Tibial nerve (tissue), 4 donors: ENCODE results near the gene GAA. TPM values are rescaled to one million over a fixed set of nuclear protein-coding genes. Genes with fewer than 3 reads are reported as not detected.

Experiments used
- DNase-seq, 2 donors: peaks; one replicate each; pipeline ENCODE4 v3.0.0-alpha.2; 2019; ENCODE audit warnings: low spot score in 2 of 2
- H3K27ac ChIP-seq, 4 donors: fragments of 200-600 bp; sonication (generic) in 3 of 4; one replicate each; pipeline ENCODE4 v1.5.1; 2017 to 2019; ENCODE audit warnings: mild to moderate bottlenecking in 1 of 4
- H3K27me3 ChIP-seq, 2 donors: fragments of 200-600 bp; sonication (generic) in 1 of 2; one replicate each; pipeline versions ENCODE4 v1.5.1 to v1.6.0; 2017 to 2019
- H3K36me3 ChIP-seq, 3 donors: fragments of 200-600 bp; sonication (generic); one replicate each; pipeline ENCODE4 v1.5.1; 2018 to 2019
- H3K4me1 ChIP-seq, 4 donors: fragments of 200-600 bp; sonication (generic) in 3 of 4; one replicate each; pipeline ENCODE4 v1.5.1; 2017 to 2019
- H3K4me3 ChIP-seq, 4 donors: fragments of 200-600 bp; sonication (generic) in 3 of 4; one replicate each; pipeline ENCODE4 v1.5.1; 2017 to 2019; ENCODE audit warnings: mild to moderate bottlenecking in 1 of 4, moderate library complexity in 1 of 4
- H3K9me3 ChIP-seq, 4 donors: fragments of 200-600 bp; sonication (generic) in 3 of 4; one replicate each; pipeline ENCODE4 v1.5.1; 2017 to 2019
- EP300 ChIP-seq, 2 donors: sonication (generic); formaldehyde crosslinking; IDR thresholded peaks; one replicate each; pipeline ENCODE4 v1.6.1; 2017; ENCODE audit warnings: antibody characterized with exemption in 2 of 2, mild to moderate bottlenecking in 1 of 2
- POLR2A ChIP-seq, 2 donors: fragments of 450-650 bp; IDR thresholded peaks; one replicate each; pipeline ENCODE4 v1.6.1; 2017; ENCODE audit warnings: antibody characterized with exemption in 2 of 2, mild to moderate bottlenecking in 2 of 2, moderate library complexity in 2 of 2
- WGBS, 2 donors: methylation state at CpG; one replicate each; pipeline ENCODE4 v1.1.5; 2018; 5-methylcytosine and 5-hydroxymethylcytosine counted together
- total RNA-seq, 4 donors: library from RNA; depleted of rRNA; stranded (reverse); fragments of >200 nt; gene quantifications; one replicate each; pipeline ENCODE4 v1.1.0, GENCODE V29; 2016
- TF ChIP-seq, protein P1 (sequence below), 5 experiments: fragments of 200-600 bp in 3 of 5; fragments of 450-650 bp in 2 of 5; sonication (generic) in 3 of 5; IDR thresholded peaks; one replicate each; pipeline ENCODE4 v1.5.1; 2016 to 2019; ENCODE audit warnings: antibody characterized with exemption in 5 of 5, mild to moderate bottlenecking in 3 of 5, moderate library complexity in 2 of 5

Gene GAA
- total RNA-seq, 4 donors from 2014 or later, result 52.7 to 81.9 (median 67.8) TPM

DNA sequence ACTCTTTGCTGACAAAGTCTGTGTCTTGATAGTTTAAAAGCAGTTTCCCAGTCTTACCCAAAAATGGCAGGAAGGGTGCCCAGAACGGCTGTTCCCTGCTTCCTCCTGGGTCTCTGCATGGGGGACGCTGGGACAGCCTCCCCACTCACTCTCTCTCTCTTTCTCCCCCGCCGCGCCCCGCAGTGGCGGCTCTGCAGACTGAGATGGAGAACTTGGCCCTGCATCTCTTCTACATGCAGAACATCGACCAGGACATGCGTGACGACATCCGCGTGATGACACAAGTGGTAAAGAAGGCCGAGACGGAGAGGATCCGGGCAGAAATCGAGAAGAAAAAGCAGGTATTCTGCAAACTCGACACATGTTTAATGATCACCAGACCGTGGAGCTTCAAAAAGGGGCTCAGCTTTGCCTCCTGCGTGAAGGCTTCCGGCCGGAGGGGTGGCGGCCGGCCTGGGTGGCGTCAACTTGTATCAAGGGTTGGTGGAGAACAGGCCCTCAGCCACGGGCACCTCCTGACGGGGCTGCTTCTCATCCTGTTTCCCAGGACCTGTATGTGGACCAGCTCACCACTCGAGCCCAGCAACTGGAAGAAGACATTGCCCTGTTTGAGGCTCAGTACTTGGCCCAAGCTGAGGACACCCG, 42.9 kb upstream of the GAA start:
- WGBS, 2 donors, result 92 to 96% methylated on average over 27 to 28 of the region's 28 CpGs
- Histone ChIP-seq H3K4me1 (peaks cover 0 to 15% (median 11%) of the 10 kb centered on the region in 4 donors), H3K9me3 (no peaks in the 10 kb centered on the region), H3K36me3 (peaks cover 0 to 18% (median 0%) of the 10 kb centered on the region in 3 donors), H3K4me3 (no peak overlapping the region), H3K27me3 (no peaks in the 10 kb centered on the region), H3K27ac (no peak overlapping the region)
- no peak for DNase-seq
- TF ChIP-seq POLR2A (IDR thresholded peaks at IDR 0.05) (no peak), EP300 (IDR thresholded peaks at IDR 0.05) (no peak)
- TF ChIP-seq, protein P1, sequence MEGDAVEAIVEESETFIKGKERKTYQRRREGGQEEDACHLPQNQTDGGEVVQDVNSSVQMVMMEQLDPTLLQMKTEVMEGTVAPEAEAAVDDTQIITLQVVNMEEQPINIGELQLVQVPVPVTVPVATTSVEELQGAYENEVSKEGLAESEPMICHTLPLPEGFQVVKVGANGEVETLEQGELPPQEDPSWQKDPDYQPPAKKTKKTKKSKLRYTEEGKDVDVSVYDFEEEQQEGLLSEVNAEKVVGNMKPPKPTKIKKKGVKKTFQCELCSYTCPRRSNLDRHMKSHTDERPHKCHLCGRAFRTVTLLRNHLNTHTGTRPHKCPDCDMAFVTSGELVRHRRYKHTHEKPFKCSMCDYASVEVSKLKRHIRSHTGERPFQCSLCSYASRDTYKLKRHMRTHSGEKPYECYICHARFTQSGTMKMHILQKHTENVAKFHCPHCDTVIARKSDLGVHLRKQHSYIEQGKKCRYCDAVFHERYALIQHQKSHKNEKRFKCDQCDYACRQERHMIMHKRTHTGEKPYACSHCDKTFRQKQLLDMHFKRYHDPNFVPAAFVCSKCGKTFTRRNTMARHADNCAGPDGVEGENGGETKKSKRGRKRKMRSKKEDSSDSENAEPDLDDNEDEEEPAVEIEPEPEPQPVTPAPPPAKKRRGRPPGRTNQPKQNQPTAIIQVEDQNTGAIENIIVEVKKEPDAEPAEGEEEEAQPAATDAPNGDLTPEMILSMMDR (IDR thresholded peaks at IDR 0.05), result no peak

DNA sequence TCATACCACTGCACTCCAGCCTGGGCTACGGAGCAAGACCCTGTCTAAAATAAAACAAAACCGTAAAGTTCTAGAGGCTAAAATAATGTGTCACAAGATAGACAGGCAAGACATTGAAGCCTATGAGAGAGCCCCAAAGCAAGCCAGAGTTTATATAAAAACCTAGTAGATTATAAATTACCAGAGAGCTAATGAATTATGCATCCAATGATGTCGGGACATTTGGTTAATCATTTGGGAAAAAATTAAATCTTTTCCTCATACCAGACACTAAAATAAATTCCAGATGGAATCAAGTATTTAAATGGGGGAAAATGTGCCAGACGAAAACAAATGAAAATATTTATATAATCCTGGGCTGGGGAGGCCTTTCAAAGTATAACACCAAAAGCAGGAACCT, 40.7 kb upstream of the GAA start:
- H3K9me3 ChIP-seq, result no peaks in the 10 kb centered on the region
- no peaks in the 10 kb centered on the region for H3K27me3 ChIP-seq
- no peak overlapping the region for H3K27ac ChIP-seq
- DNase-seq, result no peak
- 45 to 58% methylated on average over 4 of the region's 4 CpGs for WGBS, 2 donors
- no peak overlapping the region for H3K4me3 ChIP-seq
- peaks cover 0 to 18% (median 0%) of the 10 kb centered on the region in 3 donors for H3K36me3 ChIP-seq
- TF ChIP-seq, protein P1 (IDR thresholded peaks at IDR 0.05), result no peak
- no peak for TF ChIP-seq EP300 (IDR thresholded peaks at IDR 0.05)
- no peak for TF ChIP-seq POLR2A (IDR thresholded peaks at IDR 0.05)
- H3K4me1 ChIP-seq, result peaks cover 0 to 20% (median 6%) of the 10 kb centered on the region in 4 donors

DNA sequence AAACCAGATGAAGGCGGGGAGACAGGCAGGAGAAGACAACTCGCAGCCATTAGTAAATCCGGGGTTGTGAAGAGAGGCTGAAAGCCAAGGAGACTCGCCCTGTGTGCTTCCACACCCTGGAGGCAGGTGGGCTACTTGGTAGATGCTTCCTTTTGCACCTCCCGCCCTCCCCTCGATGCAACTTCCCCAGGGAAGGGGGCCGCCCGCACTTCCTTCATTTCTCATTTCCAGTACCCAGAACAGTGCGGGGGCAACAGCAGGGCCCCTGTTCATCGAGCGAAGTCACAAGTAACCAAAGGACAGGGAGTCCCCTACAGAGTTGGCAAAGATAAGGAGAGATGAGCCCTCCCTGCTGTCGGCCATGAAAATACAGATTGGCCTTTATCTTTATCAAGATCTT, 40.0 kb upstream of the GAA start:
- Histone ChIP-seq H3K27ac (no peak overlapping the region), H3K36me3 (peaks cover 0 to 18% (median 0%) of the 10 kb centered on the region in 3 donors), H3K27me3 (no peaks in the 10 kb centered on the region), H3K4me3 (no peak overlapping the region), H3K4me1 (peaks cover 0 to 24% (median 6%) of the 10 kb centered on the region in 4 donors), H3K9me3 (no peaks in the 10 kb centered on the region)
- no peak for DNase-seq
- TF ChIP-seq EP300 (IDR thresholded peaks at IDR 0.05) (no peak), POLR2A (IDR thresholded peaks at IDR 0.05) (no peak)
- TF ChIP-seq, protein P1 (IDR thresholded peaks at IDR 0.05), result no peak
- WGBS, 2 donors, result 86 to 87% methylated on average over 12 of the region's 12 CpGs

DNA sequence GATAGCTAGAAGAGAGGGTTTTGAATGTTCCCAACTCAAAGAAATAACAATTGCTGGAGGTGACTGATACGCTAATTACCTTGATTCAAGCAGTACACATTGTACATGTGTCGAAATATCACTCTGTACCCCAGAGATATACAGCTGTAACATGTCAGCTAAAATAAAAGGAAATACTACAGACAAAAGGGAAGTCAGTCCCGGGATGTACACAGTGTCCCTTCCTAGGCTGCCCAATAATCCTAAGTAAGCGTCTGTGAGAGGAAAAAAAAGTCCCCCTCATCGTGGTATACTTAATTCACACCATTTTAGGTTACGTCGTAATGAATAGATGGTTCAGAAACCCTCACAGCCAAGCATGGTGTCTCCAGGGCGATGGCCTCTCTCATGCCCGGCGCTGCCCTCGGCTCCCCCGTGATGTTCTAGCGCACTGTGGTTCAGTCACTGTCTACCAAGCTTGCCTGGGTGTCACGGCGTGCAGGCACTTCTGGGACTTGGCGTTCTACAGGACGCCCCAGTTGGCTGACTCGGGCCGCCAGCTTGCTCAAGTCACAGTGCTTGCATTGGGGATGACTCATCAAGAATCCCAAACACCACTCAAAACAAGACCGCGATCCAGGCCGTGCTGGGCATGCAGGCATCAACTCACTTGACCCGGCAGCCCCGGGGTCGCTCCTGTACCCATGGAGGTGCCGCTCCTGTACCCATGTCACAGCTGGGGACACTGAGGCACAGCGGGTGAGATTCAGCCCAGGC, 37.4 kb upstream of the GAA start:
- Histone ChIP-seq H3K4me3 (no peak overlapping the region), H3K27ac (peak overlapping the region in 3 of 4 donors; percentile 65 to 69 (median 66)), H3K36me3 (peaks cover 0 to 2% (median 0%) of the 10 kb centered on the region in 3 donors), H3K9me3 (no peaks in the 10 kb centered on the region), H3K27me3 (no peaks in the 10 kb centered on the region), H3K4me1 (peaks cover 0 to 35% (median 11%) of the 10 kb centered on the region in 4 donors)
- no peak for DNase-seq
- TF ChIP-seq POLR2A (IDR thresholded peaks at IDR 0.05) (no peak), EP300 (IDR thresholded peaks at IDR 0.05) (peak in 1 of 2 donors; percentile 72)
- WGBS, 2 donors, result 83 to 85% methylated on average over 26 to 27 of the region's 27 CpGs

DNA sequence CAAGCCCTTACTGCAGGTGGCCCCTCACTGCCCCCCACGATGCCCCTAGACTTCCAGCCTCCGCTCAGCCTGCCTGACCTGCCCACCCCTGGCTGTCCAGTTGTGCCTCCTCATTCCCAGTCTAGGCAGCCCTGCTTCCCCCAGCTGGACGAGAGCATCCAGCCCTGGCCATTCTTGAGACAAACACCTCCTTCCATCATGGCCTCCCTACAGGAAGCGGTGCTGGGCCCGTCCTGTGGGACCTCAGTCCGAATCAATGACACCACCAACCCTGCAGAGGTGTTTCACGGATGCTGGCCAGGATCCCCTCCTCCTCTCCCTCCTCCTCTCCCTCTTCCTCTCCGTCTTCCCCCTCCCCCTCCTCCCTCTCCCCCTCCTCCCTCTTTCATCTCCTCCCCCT, 36.7 kb upstream of the GAA start:
- no peaks in the 10 kb centered on the region for H3K36me3 ChIP-seq
- H3K27ac ChIP-seq, result peak overlapping the region in 3 of 4 donors; percentile 65 to 69 (median 66)
- H3K9me3 ChIP-seq, result no peaks in the 10 kb centered on the region
- H3K4me1 ChIP-seq, result peaks cover 0 to 42% (median 14%) of the 10 kb centered on the region in 4 donors
- DNase-seq, result no peak
- WGBS, 2 donors, result 76 to 77% methylated on average over 8 of the region's 8 CpGs
- H3K4me3 ChIP-seq, result no peak overlapping the region
- no peaks in the 10 kb centered on the region for H3K27me3 ChIP-seq
- TF ChIP-seq POLR2A (IDR thresholded peaks at IDR 0.05), result no peak
- TF ChIP-seq, protein P1 (IDR thresholded peaks at IDR 0.05), result no peak
- TF ChIP-seq EP300 (IDR thresholded peaks at IDR 0.05), result no peak
